ENCODE results near the gene NRIP1.

DNA sequence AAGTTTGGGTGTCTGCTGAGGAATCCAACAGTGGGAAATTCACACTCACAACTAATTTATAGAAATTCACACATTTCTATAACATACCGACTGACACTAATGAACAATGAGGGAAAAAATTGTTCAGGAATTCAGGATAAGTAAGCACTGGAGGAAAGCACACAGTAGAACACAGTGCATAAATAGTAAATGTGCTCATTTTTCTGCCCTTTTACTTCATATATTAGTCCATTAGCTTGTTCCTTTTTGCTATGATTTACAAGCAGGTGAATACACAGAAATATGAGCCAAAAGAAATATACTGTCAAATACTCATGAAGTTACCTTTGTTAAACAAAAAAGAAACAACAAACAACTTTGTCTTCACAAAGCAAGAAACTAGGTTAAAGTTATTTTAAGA is 11.3 kb downstream of the NRIP1 start:
- TF ChIP-seq, protein P1, sequence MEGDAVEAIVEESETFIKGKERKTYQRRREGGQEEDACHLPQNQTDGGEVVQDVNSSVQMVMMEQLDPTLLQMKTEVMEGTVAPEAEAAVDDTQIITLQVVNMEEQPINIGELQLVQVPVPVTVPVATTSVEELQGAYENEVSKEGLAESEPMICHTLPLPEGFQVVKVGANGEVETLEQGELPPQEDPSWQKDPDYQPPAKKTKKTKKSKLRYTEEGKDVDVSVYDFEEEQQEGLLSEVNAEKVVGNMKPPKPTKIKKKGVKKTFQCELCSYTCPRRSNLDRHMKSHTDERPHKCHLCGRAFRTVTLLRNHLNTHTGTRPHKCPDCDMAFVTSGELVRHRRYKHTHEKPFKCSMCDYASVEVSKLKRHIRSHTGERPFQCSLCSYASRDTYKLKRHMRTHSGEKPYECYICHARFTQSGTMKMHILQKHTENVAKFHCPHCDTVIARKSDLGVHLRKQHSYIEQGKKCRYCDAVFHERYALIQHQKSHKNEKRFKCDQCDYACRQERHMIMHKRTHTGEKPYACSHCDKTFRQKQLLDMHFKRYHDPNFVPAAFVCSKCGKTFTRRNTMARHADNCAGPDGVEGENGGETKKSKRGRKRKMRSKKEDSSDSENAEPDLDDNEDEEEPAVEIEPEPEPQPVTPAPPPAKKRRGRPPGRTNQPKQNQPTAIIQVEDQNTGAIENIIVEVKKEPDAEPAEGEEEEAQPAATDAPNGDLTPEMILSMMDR (IDR thresholded peaks at IDR 0.05; ENCODE audit: low read depth, low read length, poor library complexity, severe bottlenecking) = no peak
- no peak for TF ChIP-seq EZH2phosphoT487 (IDR thresholded peaks at IDR 0.05; ENCODE audit: borderline replicate concordance, low read length)

Data from DOHH2 (cell line).